Amniotic epithelial cell (primary cell): ENCODE data around the gene TUBA8.
"Not testable (repeated sequence)": the region's sequence is repeated elsewhere in the genome, so short reads cannot be mapped to it uniquely, and the experiment has no call there.

Experiments
- DNase-seq: peaks from one replicate; pipeline ENCODE4 v3.0.0-alpha.2; 2010; ENCODE audit warnings: low read depth

The TUBA8 gene

DNA sequence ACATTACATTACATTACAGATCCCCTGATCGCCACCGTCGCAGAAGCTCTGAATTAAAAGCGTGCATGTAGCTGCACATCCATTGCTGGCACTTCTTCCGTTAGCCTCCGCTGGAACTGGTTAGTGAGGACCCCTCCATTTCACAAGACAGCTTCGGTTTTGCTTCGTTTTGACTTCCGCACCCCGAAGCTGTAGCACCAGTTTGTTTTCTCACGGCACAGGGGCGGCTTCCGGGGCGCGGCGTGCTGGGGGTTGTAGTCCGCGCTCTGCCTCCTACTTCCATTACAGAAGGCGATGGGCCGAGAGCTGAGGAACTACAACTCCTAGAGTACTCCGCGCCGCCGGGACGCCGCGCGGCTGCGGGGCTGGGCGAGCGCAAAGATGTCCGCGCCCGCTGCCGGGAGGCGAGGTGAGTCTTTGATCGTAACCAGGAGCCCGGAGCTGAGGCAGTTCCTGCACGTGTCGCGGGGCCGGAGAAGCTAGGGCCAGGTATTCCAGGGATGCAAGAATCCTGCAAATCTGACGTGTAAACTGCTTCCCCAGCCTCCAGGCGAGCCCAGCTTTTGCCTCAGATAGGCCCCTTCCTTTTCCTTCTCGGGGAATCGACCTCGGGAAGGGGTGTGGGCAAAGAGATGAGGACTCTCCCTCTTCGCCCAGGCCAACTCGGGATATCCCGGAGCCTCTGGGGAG is 32.8 kb upstream of the TUBA8 start, which contains the start of gene PEX26:
Gene PEX26 (plus strand): TSS at position 352 of the 690 bp plus-strand sequence. CDS start 387 bp downstream, outside the sequence.
- peak; percentile 95 for DNase-seq

DNA sequence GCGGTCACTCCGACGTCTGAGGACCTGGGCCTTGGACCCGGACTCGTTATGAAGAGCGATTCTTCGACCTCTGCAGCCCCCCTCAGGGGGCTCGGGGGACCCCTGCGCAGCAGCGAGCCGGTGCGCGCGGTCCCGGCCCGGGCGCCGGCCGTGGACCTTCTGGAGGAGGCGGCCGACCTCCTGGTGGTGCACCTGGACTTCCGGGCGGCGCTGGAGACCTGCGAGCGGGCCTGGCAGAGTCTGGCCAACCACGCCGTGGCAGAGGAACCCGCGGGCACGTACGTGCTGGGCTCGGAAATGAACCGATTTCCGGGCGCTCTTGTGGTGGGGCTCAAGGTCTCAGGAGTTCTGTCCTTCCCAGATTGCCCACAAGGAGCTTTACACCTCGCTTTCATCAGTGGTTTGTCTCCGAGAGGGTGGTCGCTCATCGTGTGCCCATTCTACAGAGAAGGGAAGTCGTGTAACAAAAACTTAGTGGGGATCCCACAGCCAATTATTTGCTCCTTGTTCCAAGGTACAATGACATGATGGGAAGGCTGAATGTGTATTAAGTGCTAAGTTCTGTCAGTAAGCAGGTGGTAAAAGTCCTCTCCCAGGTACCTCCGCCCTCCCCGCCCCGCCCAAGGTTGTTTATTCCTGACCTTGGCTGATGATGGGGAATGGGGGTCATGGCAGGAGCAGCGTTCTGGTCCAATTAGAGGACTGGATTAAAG is 32.1 kb upstream of the TUBA8 start:
- peak; percentile 36 for DNase-seq

DNA sequence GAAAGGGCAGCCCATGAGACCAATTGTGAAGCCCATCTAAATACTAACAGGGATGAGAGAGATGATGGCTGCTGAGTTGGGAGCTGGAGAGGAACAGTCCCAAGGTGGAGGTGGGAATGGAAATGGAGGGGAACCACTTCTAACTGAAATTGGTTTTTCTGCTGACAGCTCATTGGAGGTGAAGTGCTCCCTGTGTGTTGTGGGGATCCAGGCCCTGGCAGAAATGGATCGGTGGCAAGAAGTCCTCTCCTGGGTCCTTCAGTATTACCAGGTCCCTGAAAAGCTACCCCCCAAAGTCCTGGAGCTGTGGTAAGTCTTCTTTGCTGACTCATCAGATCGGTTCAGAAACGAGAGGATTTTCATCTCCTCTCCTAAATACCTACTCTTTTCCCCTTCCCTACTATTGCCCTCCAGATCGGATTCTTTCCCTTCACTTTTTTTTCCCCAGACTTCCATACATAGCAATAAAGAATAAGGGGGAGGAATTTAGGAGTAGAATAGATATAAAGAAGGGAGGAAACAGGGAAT is 30.8 kb upstream of the TUBA8 start:
- no peak for DNase-seq

DNA sequence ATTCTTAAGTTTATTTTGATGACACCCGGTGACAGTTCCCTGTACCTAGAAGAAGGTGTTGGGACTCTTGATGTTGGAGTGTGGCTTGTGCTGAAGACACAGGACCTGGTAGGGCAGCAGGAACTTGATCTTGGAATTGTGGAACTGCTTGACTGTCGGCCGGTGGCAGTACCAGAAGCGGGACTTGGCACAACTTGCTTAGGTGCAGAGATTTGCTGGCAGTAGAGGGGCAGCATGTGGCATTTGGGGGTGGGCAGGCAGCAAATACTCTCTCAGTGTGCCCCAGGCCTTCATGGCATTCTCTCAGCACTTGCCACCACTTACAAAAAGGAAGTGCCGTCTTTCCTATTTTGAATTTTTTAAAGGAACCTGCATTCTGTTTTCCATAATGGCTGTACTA is 29.2 kb upstream of the TUBA8 start:
- DNase-seq, result no peak

DNA sequence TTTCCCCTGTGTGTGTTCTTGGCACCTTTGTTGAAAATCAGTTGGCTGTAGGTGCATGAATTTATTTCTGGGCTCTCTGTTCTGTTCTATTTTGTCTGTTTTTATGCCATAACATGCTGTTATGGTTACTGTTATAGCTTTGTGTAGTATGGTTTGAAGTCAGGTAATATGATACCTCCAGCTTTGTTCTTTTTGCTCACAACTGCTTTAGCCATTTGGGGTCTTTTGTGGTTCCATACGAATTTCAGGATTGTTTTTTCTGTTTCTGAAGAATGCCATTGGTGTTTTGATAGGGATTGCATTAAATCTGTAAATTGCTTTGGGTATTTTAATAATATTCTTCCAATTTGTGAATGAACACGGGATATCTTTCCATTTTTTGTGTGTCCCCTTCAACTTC is 28.1 kb upstream of the TUBA8 start:
- DNase-seq, result no peak

DNA sequence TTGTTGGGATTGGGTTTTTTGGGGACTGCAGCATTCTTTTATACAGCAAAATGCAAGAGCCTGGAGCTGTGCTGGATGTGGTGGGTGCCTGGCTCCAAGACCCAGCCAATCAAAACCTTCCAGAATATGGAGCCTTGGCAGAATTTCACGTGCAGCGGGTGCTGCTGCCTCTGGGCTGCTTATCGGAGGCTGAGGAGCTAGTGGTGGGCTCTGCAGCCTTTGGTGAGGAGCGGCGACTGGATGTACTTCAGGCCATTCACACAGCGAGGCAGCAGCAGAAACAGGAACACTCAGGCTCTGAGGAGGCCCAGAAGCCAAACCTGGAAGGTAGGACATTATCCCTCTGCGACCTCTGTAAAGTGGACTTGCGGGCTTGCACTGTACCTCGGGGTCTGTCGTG is 27.2 kb upstream of the TUBA8 start:
- no peak for DNase-seq

DNA sequence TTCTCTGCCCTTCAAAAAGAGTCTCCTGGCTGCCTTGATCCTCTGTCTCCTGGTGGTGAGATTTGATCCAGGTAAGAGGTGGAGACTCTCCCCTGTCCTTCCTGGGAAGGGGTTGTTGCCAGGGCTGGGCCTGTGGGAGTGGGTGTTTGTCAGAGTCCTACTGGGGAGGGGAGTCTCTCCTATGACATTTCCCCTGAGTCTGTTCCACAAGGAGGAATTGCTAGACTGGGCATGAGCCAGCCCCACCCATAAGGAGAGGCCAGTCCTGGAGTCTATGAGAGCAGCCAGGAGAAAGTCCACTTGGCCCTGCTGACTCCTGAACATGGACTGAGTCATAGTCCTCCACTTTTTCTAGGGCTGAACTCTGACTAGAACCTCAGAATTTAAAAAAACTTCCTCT is 25.4 kb upstream of the TUBA8 start:
- no peak for DNase-seq

DNA sequence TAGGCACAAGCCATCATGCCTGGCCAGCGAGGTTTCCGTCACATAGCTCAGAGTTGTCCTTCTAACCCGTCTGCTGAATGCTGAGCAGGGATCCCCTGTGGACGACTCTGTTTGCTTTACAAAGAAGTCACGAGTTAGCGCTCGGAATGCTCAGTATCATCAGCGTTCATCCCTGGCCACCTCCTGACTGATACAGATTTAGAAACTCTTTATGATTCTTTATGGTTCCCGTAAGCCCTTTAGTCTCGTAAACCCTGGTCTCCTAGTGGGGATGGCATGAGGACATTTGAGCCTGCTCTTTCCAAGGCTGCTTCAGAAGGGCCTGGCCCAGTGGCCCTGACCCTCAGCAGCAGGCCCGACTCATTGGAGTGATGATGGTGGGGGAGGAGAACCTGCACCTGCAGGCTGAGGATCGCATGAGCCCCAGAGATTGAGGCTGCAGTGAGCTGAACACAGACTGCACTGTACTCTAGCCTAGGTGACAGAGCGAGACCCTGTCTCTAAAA is 23.2 kb upstream of the TUBA8 start:
- no peak for DNase-seq

DNA sequence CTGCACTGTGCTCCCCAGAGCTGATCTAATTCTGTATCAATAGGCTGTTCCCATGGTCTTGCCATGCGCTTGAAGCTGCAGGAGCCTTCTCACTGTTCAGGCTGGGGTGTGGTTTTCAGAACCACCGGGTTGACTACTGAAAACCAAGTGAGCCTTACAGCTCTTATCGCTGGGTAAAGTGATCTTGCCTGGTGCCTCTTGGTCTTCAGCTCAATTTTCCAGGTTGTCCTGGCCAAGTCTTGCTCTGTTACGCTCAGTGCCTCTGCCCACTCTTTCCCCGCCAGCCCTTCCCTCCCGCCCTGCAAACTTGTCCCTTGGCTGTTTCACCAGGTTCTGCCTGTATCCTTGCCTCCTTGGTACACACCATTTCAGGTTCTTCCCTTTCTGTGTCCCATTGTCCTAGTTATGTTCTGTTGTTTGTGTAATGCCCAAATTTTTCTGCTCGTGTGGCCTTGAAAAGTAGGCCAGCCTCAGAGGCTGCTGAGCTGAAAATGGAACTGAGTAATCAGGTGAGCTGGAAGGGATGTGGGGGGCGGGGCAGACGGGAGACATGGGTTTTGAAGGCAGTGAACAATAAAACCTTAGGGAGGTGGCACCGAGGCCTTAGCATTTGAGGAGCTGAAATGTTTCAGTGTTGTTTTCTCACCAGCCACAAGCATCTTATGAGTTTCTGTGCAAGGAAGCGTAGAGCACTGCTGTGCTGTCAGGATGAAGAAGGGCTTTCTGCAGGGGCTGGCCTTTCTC is 21.6 kb upstream of the TUBA8 start:
- no peak for DNase-seq

DNA sequence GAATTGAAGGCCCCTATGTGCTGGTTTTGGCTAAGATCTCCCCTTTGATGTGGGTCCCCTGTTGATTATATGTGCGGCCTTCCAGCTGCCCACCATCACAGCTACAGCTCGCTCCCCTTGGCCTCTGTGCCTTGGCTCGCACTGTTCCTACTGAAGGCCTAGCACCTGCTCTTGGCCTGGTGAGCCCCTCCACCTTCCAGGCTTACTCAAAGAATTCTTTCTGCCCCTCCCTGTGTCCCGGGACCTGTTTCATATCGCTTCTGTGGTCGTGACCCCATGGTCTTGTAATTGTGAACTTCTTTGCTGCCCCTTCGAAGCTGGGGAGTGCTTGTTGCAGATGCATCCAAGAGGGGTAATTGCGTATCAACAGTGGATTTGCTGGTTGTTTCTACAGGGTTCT is 20.3 kb upstream of the TUBA8 start:
- no peak for DNase-seq

DNA sequence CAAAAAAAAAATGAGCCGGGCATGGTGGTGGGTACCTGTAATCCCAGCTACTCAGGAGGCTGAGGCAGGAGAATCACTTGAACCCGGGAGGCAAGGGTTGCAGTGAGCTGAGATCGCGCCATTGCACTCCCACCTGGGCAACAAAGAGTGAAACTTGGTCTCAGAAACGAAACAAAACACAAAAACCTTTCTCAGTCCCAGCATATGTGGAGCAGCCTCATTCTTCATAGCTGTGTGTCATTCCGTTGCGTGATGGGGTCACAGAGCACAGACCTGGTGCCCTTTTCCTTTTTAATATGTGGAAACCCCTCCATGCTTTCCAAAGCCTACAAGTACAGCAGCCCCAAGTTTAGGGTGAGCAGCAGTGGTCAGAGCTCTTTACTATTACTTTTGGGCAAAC is 19.1 kb upstream of the TUBA8 start:
- DNase-seq, result no peak

DNA sequence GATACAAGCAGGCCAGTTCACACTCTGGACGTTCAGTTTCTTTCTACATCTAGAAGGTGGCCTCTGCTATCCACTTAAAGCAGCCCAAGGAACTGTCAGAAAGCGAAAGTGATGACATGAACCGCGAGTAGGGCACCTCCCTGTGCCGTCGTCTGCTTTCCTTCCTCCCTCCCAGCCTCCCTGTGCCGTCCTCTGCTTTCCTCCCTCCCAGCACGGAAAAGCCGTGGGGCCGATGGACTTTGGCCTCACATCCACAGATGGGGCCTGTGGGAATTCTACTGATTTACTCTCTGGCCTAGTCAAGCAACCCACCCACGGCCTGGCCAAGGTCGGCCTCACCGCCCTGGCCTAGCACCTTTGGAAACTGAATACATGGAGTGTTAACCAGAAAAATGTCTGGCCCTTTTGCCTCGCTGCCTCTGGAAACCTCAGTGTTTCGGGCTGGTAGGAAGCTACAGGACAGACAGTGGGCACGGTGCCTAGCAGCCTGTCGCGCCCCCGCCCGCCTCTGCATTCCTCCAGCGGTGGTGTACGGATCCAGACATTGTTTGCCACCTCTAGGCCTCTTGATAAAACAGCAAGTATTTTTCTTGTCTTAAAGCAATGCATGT is 18.6 kb upstream of the TUBA8 start:
- peak; percentile 80 for DNase-seq

DNA sequence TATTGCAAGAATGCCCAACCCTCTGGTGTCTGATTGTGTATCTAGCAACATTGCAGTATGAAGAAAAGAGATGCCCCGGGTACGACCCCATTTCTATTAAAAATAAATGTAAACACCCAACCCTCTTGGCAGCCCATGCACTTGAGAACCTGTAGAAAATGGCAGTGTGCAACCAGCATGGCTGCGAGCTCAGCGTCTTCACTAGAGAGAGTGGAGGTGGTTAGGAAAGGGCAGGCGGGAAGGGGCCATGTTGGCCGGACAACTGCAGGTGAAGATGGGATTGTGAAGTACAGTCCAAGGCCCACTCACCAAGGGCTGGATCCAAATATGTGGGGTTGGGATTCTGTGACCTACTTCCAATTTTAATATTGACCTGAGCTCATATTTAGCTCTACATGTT is 16.9 kb upstream of the TUBA8 start:
- DNase-seq, result no peak

DNA sequence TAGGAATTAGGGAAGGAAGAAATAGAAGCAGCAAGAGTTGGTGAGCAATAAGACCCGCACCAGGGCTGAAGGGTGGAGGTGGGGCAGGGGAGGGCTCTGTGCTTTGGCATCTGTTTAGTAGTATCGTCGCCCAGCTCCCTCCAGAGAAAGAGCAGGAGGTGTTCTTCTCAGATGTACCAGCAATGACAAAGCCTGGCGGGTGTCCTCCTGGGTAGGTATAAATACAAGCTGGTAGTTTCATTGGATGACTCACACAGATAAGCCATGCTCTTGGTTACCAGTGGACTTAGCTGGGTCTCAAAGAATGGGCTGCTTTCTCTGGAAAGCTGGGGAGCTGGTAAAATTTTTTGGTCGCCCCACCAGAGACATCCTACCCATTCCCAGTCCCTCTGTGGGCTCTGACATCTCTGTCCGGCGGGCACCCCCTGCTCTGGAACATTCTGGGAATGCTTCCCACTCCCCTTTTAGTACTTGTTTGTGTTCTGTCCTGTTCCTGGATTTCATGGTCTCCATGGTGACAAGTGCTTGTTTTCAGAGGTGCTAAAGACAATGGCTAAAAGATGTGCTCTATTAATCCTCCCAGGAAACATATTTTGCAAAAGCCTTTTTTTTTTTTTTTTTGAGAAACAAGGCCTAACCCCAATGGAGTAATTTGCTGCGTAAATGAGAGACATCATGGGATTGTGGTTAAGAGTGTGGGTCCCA is 15.4 kb upstream of the TUBA8 start:
- peak; percentile 49 for DNase-seq

DNA sequence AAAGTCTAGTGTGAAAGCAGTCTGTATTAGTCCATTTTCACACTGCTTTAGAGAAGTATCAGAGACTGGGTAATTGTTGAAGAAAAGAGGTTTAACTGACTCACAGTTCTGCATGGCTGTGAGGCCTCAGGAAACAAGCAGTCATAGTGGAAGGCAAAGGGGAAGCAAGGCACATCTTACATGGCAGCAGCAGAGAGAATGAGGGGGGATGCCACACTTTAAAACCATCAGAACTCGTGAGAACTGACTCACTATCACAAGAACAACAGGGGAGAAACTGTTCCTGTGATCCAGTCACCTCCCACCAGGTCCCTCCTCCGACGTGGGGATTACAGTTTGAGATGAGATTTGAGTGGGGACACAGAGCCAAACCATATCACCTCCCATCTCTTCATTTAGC is 13.8 kb upstream of the TUBA8 start:
- no peak for DNase-seq

DNA sequence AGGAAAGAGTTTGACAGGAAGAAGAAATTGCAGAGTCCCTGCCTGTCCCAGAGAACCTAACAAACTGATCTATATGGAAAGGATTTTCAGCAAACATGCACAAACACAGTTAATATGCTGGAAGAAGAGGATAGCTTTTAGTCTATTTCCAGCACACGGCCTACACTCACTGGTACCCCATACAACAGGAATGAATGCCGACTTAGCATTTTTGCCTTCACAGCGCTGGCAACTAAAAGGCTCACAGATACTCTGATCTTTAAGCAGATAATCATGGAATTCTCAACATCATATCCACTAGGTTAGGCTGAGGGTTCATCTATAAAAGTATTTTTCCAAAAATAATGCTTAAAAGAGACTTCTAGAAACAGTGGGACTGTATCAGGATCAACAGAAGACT is 9.8 kb upstream of the TUBA8 start:
- DNase-seq, result no peak

DNA sequence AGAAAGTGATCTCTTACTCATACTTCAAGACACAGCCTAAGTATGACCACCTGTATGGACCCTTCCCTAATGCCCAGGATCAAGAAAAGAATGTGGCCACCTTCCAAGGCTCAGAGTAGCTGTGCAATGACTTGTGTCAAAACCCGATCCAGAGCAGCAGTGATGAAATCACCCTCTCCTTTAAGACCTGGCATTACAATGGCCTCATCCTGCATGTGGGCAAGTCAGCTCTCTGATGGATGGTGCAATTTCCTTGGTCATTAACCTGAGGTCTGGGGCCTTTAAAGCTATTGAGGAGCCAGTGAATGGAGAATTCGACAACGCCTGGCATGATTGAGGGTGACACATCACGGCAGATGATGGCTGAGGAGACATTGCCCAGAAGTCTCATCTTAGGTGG is 9.1 kb upstream of the TUBA8 start:
- no peak for DNase-seq

DNA sequence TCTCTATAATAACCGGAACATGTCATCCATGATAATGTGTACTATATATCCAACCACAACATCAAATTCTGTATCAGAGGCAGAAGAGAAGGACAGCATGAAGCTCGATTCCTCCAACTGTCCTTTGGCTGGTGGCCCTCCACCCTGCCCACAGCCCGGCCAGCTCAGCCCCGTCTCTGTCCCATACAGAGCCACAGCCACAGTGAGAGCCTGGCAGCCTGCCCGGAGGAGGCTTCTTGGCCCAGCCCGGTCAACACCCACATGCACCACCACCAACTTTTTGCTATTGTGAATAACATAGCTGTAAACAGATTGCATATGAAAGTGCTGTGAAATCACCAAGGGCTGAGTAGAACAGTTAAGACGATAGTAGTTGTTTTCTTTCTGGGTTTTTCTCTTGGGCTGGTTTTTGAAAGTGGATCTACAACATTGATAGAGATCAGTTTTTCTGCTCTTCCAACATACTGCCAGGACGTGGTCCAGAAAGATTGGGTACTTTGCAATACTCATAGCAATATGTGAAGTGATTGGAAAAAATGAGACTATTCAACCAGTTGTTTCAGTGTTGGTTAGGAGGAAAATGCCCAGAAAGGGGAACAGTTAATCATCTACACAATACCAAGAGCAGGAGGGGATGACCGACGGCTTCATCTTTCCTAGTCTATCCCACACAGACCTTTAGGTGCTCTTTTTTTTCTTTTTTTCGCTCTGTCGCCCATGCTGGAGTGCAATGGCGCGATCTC is 6.9 kb upstream of the TUBA8 start:
- DNase-seq, result no peak

DNA sequence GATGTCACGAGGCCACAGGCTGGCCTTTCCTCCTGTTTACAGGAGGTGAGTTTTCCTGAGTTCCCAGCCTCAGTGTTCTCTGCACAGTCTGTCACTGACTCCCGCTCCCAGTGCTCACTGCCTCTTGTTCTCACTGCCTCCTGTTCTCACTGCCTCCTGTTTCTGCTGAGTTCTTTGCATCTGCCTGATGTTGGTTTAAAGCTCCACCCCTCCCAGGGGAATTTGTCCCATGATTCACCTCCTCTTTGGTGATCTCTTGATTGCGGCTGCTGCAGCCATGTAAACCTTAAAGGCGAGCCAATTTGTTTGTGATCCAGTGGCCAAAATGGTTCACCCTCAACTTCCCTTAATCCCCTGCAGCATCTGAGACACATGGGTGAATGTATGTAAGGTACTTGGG is 6.0 kb upstream of the TUBA8 start:
- DNase-seq, result no peak

DNA sequence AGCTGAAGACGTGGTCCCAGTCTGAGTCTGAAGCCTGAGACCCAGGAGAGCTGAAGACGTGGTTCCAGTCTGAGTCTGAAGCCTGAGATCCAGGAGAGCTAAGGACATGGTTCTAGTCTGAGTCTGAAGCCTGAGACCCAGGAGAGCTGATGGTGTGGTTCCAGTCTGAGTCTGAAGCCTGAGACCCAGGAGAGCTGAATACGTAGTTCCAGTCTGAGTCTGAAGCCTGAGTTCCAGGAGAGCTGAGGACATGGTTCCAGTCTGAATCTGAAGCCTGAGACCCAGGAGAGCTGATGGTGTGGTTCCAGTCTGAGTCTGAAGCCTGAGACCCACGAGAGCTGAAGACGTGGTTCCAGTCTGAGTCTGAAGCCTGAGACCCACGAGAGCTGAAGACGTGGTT is 4.6 kb upstream of the TUBA8 start:
- DNase-seq, result not testable (repeated sequence)
